IMR-90 (cell line): ENCODE results near the gene CREB5.

Experiments used
- CTCF ChIP-seq: conservative IDR thresholded peaks from 2 replicates; pipeline ENCODE4 v1.5.1; 2012; ENCODE audit warnings: mild to moderate bottlenecking, low read depth, low read length, improper control_type of control experiment
- MAZ ChIP-seq: IDR thresholded peaks from 2 replicates; pipeline ENCODE4 v1.6.1; 2012; ENCODE audit warnings: low read depth, mild to moderate bottlenecking, low read length, improper control_type of control experiment, moderate library complexity, borderline replicate concordance
- POLR2A ChIP-seq: IDR thresholded peaks from 2 replicates; pipeline ENCODE4 v1.6.1; 2012; ENCODE audit warnings: mild to moderate bottlenecking, low read depth, low read length
- USF2 ChIP-seq: fragments of 150-350 bp; IDR thresholded peaks from 2 replicates; pipeline ENCODE4 v1.6.1; 2017; ENCODE audit warnings: mild to moderate bottlenecking, antibody characterized with exemption, low read length, low read depth

GRCh38 chr7:28837216-28837615, 424.9 kb downstream of the CREB5 start:
- TF ChIP-seq USF2 (no peak), POLR2A (no peak), CTCF (no peak), MAZ (no peak)
